Measurements from ENCODE around the gene SCAF8.

The SCAF8 gene

DNA sequence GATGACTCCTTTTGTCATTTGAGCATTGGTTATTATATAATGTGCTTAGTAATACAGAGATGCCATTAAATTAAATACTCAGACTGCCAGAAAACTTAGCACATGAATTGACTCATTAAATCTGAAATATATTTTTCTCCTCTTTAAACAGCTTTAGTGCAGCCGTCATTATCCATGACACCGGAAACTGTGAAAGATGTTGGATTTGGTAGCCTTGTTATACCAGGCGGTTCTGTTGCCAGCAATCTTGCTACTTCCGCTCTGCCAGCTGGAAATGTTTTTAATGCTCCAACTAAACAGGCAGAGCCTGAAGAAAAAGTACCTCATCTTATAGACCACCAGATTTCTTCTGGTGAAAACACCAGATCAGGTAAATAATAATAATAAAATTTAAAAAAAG, 97.6 kb downstream of the SCAF8 start:
- H3K36me3 ChIP-seq (ENCODE audit: control insufficient read depth, insufficient read depth, low read length), result no peaks in the 10 kb centered on the region

DNA sequence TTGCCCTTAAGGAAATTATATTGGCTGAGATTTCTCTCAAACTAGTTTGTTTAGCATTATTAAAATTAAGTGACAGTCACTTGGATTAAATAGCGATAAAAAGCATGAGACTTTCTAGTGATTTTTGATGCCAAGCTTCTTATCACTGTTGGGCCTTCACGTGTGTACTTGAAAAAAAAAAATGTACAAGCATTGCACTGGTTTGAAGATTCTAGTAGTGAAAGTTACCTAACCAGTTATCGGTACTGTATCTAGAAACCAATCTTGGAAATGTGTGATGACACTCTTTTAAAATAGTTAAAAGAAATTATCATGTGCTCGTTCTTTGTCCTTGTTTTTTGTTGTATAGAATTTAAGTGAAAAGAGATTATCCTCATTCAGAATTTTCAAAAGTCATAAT, 102.1 kb downstream of the SCAF8 start:
- TF ChIP-seq CTCF (IDR thresholded peaks at IDR 0.05), result no peak
- Histone ChIP-seq H3K4me2 (ENCODE audit: low read length) (no peak overlapping the region), H3K4me3 (ENCODE audit: low read depth, low read length) (no peak overlapping the region), H3K27me3 (ENCODE audit: control insufficient read depth, insufficient read depth, low read length) (no peaks in the 10 kb centered on the region), H3K9ac (no peak overlapping the region), H3K9me3 (ENCODE audit: control insufficient read depth, low read length) (no peaks in the 10 kb centered on the region), H3K27ac (no peak overlapping the region), H3K4me1 (no peaks in the 10 kb centered on the region), H3K79me2 (peaks cover 11% of the 10 kb centered on the region), H2AFZ (no peak overlapping the region), H3K36me3 (ENCODE audit: control insufficient read depth, insufficient read depth, low read length) (no peaks in the 10 kb centered on the region)

More for the DNA sequence above, 97.6 kb downstream of the SCAF8 start:
- no peak overlapping the region for H3K27ac ChIP-seq
- H3K9me3 ChIP-seq (ENCODE audit: control insufficient read depth, low read length), result no peaks in the 10 kb centered on the region
- no peak overlapping the region for H3K4me2 ChIP-seq (ENCODE audit: low read length)
- H3K4me3 ChIP-seq (ENCODE audit: low read depth, low read length), result no peak overlapping the region
- TF ChIP-seq CTCF (IDR thresholded peaks at IDR 0.05), result no peak
- no peak overlapping the region for H2AFZ ChIP-seq
- H3K79me2 ChIP-seq, result peaks cover 11% of the 10 kb centered on the region
- H3K9ac ChIP-seq, result no peak overlapping the region
- H3K27me3 ChIP-seq (ENCODE audit: control insufficient read depth, insufficient read depth, low read length), result no peaks in the 10 kb centered on the region
- no peaks in the 10 kb centered on the region for H3K4me1 ChIP-seq

- Histone ChIP-seq H3K27ac (no peak overlapping the region), H3K4me1 (no peaks in the 10 kb centered on the region), H3K36me3 (ENCODE audit: control insufficient read depth, insufficient read depth, low read length) (no peaks in the 10 kb centered on the region), H3K4me2 (ENCODE audit: low read length) (no peak overlapping the region), H3K79me2 (peaks cover 7% of the 10 kb centered on the region), H3K9me3 (ENCODE audit: control insufficient read depth, low read length) (no peaks in the 10 kb centered on the region), H3K4me3 (ENCODE audit: low read depth, low read length) (no peak overlapping the region), H2AFZ (no peak overlapping the region), H3K9ac (no peak overlapping the region), H3K27me3 (ENCODE audit: control insufficient read depth, insufficient read depth, low read length) (no peaks in the 10 kb centered on the region)
- TF ChIP-seq CTCF (IDR thresholded peaks at IDR 0.05), result no peak
Measured at GRCh38 chr6:154839546-154839945, 106.3 kb downstream of the SCAF8 start.

- H3K4me1 ChIP-seq, result no peaks in the 10 kb centered on the region
- no peaks in the 10 kb centered on the region for H3K36me3 ChIP-seq (ENCODE audit: control insufficient read depth, insufficient read depth, low read length)
- peaks cover 10% of the 10 kb centered on the region for H3K79me2 ChIP-seq
- H3K9me3 ChIP-seq (ENCODE audit: control insufficient read depth, low read length), result no peaks in the 10 kb centered on the region
- no peak overlapping the region for H3K4me2 ChIP-seq (ENCODE audit: low read length)
- no peak overlapping the region for H3K4me3 ChIP-seq (ENCODE audit: low read depth, low read length)
- no peaks in the 10 kb centered on the region for H3K27me3 ChIP-seq (ENCODE audit: control insufficient read depth, insufficient read depth, low read length)
- H3K9ac ChIP-seq, result no peak overlapping the region
- no peak for TF ChIP-seq CTCF (IDR thresholded peaks at IDR 0.05)
- H3K27ac ChIP-seq, result no peak overlapping the region
- no peak overlapping the region for H2AFZ ChIP-seq
Measured at GRCh38 chr6:154840363-154840762, 107.1 kb downstream of the SCAF8 start.

DNA sequence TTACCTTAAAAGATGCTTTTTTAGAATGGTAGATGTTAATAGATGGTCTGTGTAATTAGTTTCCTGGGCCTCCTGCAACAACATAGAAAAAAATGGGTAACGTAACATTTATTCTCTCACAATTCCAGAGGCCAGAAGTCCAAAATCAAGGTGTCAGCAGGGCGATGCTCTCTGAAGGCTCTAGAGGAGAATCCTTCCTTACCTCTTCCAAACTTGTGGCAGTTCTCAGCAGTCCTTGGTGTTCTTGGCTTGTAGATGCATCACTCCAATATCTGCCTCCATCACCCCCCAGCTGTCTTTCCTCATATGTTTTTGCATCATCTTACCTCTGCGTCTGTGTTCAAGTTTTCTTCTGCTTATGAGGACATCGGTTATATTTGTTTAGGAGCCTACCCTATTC, 107.9 kb downstream of the SCAF8 start:
- no peak overlapping the region for H2AFZ ChIP-seq

More for the DNA sequence above, 107.9 kb downstream of the SCAF8 start:
- no peak overlapping the region for H3K27ac ChIP-seq
- peaks cover 10% of the 10 kb centered on the region for H3K79me2 ChIP-seq
- no peak for TF ChIP-seq CTCF (IDR thresholded peaks at IDR 0.05)
- no peak overlapping the region for H3K9ac ChIP-seq
- H3K27me3 ChIP-seq (ENCODE audit: control insufficient read depth, insufficient read depth, low read length), result no peaks in the 10 kb centered on the region
- H3K4me2 ChIP-seq (ENCODE audit: low read length), result no peak overlapping the region
- no peaks in the 10 kb centered on the region for H3K36me3 ChIP-seq (ENCODE audit: control insufficient read depth, insufficient read depth, low read length)
- no peaks in the 10 kb centered on the region for H3K4me1 ChIP-seq
- H3K4me3 ChIP-seq (ENCODE audit: low read depth, low read length), result no peak overlapping the region
- no peaks in the 10 kb centered on the region for H3K9me3 ChIP-seq (ENCODE audit: control insufficient read depth, low read length)
